OCI-LY1 (cell line): ENCODE results near the gene IDNK.
"Not testable (repeated sequence)": the region's sequence is repeated elsewhere in the genome, so short reads cannot be mapped to it uniquely, and the experiment has no call there.

Experiments
- H2AFZ ChIP-seq: fragments of 200-600 bp; sonication (generic), shearing (Covaris generic); 2 replicates; pipeline ENCODE4 v1.6.0; 2014; ENCODE audit warnings: antibody characterized with exemption, mild to moderate bottlenecking, low read length
- H3F3A ChIP-seq: fragments of 200-600 bp; sonication (generic), shearing (Covaris generic); 2 replicates; pipeline ENCODE4 v1.6.0; 2014; ENCODE audit warnings: mild to moderate bottlenecking, antibody characterized with exemption, low read length, moderate library complexity; ENCODE audit not compliant: insufficient read depth
- H3K27ac ChIP-seq: fragments of 200-600 bp; sonication (generic); 2 replicates; pipeline ENCODE4 v1.5.1; 2014; ENCODE audit warnings: low read length, mixed run types, mild to moderate bottlenecking, low read depth; ENCODE audit not compliant: poor library complexity, severe bottlenecking
- H3K27me3 ChIP-seq: fragments of 200-600 bp; sonication (generic); 2 replicates; pipeline ENCODE4 v1.6.0; 2014; ENCODE audit warnings: antibody characterized with exemption, mild to moderate bottlenecking, low read length, moderate library complexity; ENCODE audit not compliant: insufficient read depth
- H3K36me3 ChIP-seq: fragments of 200-600 bp; sonication (generic); 2 replicates; pipeline ENCODE4 v1.6.1; 2014; ENCODE audit warnings: mild to moderate bottlenecking, antibody characterized with exemption, low read length, moderate library complexity, mixed read lengths; ENCODE audit not compliant: insufficient read depth
- H3K4me1 ChIP-seq: fragments of 200-600 bp; sonication (generic); 2 replicates; pipeline ENCODE4 v1.5.1; 2014; ENCODE audit warnings: mild to moderate bottlenecking, low read length, moderate library complexity; ENCODE audit not compliant: insufficient read depth, severe bottlenecking
- H3K4me2 ChIP-seq: fragments of 200-600 bp; sonication (generic), shearing (Covaris generic); 2 replicates; pipeline ENCODE4 v1.6.1; 2014; ENCODE audit warnings: low read length
- H3K4me3 ChIP-seq: fragments of 200-600 bp; sonication (generic); 2 replicates; pipeline ENCODE4 v1.5.1; 2014; ENCODE audit warnings: low read length, low read depth, mild to moderate bottlenecking, mixed read lengths; ENCODE audit not compliant: poor library complexity, severe bottlenecking
- H3K79me2 ChIP-seq: fragments of 200-600 bp; shearing (Covaris generic); 2 replicates; pipeline ENCODE4 v1.6.1; 2016; ENCODE audit warnings: mixed run types, low read length, mixed read lengths; ENCODE audit not compliant: insufficient read depth
- H3K9ac ChIP-seq: fragments of 200-600 bp; sonication (generic), shearing (Covaris generic); 2 replicates; pipeline ENCODE4 v1.6.1; 2014; ENCODE audit warnings: mild to moderate bottlenecking, low read length, mixed read lengths
- H3K9me2 ChIP-seq: fragments of 200-600 bp; sonication (generic), shearing (Covaris generic); 2 replicates; pipeline ENCODE4 v1.6.1; 2014; ENCODE audit warnings: low read depth, mild to moderate bottlenecking, low read length, mixed read lengths
- H3K9me3 ChIP-seq: fragments of 200-600 bp; shearing (Covaris generic); 2 replicates; pipeline ENCODE4 v1.6.1; 2014; ENCODE audit warnings: low read length, mixed read lengths
- H4K20me1 ChIP-seq: fragments of 200-600 bp; sonication (generic), shearing (Covaris generic); 2 replicates; pipeline ENCODE4 v1.6.0; 2016; ENCODE audit warnings: mild to moderate bottlenecking, low read length; ENCODE audit not compliant: insufficient read depth
- EZH2 ChIP-seq: fragments of 200-600 bp; sonication (generic), shearing (Covaris generic); IDR thresholded peaks from 2 replicates; pipeline ENCODE4 v1.8.0; 2017; ENCODE audit warnings: borderline replicate concordance, mixed run types, mild to moderate bottlenecking, antibody characterized with exemption, low read length, moderate library complexity, mixed read lengths
- TF ChIP-seq, protein P1 (sequence below): fragments of 200-600 bp; sonication (generic), shearing (Covaris generic); IDR thresholded peaks from 2 replicates; pipeline ENCODE4 v1.5.1; 2017; ENCODE audit warnings: mild to moderate bottlenecking, antibody characterized with exemption, low read length, moderate library complexity, mixed read lengths

Gene IDNK

DNA sequence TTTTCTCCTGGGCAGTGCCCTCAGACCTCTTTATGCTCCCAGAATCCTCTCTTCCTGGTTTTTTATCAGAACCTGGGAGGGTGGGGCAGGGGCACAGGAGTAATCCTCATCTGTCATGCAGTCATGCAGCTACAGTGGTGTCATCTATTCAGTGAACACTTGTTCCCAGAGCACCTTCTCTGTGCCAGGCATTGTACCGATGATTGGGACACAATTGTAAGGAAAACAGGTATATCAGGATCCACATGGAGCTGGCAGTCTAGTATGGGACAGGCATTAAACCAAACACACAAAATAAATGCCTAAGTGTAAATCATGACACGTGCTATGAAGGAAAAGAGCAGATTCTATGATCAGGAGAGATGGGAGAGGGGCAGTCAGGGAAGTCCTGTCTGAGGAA, 21.5 kb upstream of the IDNK start:
- no peaks in the 10 kb centered on the region for H3K9me2 ChIP-seq
- H4K20me1 ChIP-seq = no peaks in the 10 kb centered on the region
- no peak overlapping the region for H2AFZ ChIP-seq
- no peak overlapping the region for H3K4me3 ChIP-seq
- H3K27ac ChIP-seq = no peak overlapping the region
- H3K27me3 ChIP-seq = no peaks in the 10 kb centered on the region
- H3K9me3 ChIP-seq = no peaks in the 10 kb centered on the region
- H3K4me2 ChIP-seq = no peak overlapping the region
- no peaks in the 10 kb centered on the region for H3K4me1 ChIP-seq
- no peaks in the 10 kb centered on the region for H3F3A ChIP-seq
- H3K9ac ChIP-seq = no peak overlapping the region
- H3K79me2 ChIP-seq = no peaks in the 10 kb centered on the region
- TF ChIP-seq, protein P1, sequence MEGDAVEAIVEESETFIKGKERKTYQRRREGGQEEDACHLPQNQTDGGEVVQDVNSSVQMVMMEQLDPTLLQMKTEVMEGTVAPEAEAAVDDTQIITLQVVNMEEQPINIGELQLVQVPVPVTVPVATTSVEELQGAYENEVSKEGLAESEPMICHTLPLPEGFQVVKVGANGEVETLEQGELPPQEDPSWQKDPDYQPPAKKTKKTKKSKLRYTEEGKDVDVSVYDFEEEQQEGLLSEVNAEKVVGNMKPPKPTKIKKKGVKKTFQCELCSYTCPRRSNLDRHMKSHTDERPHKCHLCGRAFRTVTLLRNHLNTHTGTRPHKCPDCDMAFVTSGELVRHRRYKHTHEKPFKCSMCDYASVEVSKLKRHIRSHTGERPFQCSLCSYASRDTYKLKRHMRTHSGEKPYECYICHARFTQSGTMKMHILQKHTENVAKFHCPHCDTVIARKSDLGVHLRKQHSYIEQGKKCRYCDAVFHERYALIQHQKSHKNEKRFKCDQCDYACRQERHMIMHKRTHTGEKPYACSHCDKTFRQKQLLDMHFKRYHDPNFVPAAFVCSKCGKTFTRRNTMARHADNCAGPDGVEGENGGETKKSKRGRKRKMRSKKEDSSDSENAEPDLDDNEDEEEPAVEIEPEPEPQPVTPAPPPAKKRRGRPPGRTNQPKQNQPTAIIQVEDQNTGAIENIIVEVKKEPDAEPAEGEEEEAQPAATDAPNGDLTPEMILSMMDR = no peak
- no peak for TF ChIP-seq EZH2
- H3K36me3 ChIP-seq = no peaks in the 10 kb centered on the region

DNA sequence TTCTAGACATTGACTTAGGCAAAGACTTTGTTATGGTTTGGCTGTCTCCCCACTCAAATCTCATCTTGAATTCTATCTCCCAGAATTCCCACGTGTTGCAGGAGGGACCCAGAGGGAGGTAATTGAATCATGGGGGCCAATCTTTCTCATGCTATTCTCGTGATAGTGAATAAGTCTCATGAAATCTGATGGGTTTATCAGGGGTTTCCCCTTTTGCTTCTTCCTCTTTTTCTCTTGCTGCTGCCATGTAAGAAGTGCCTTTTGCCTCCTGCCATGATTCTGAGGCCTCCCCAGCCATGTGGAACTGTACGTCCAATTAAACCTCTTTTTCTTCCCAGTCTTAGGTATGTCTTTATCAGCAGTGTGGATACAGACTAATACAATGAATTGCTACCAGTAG, 15.3 kb upstream of the IDNK start:
- not testable (repeated sequence) for H3K4me3 ChIP-seq

DNA sequence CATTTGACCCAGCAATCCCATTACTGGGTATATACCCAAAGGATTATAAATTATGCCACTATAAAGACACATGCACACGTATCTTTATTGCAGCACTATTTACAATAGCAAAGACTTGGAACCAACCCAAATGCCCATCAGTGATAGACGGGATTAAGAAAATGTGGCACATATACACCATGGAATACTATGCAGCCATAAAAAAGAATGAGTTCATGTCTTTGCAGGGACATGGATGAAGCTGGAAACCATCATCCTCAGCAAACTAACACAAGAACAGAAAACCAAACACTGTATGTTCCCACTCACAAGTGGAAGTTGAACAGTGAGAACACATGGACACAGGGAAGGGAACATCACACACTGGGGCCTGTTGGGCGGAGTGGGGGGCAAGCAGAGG, 9.6 kb upstream of the IDNK start:
- H3K4me1 ChIP-seq, H2AFZ ChIP-seq, H3K36me3 ChIP-seq, H3K4me3 ChIP-seq, H3K9me3 ChIP-seq, H3K4me2 ChIP-seq, H3K79me2 ChIP-seq, H3K9me2 ChIP-seq, H3K27ac ChIP-seq, H3F3A ChIP-seq, H3K27me3 ChIP-seq, H3K9ac ChIP-seq, H4K20me1 ChIP-seq: not testable (repeated sequence)

More for the DNA sequence above, 15.3 kb upstream of the IDNK start:
- H3K4me1 ChIP-seq, H3F3A ChIP-seq, H3K9ac ChIP-seq, H3K9me2 ChIP-seq, H3K4me2 ChIP-seq, H3K36me3 ChIP-seq, H4K20me1 ChIP-seq, H3K27ac ChIP-seq, H2AFZ ChIP-seq, H3K27me3 ChIP-seq, H3K79me2 ChIP-seq, H3K9me3 ChIP-seq: not testable (repeated sequence)

DNA sequence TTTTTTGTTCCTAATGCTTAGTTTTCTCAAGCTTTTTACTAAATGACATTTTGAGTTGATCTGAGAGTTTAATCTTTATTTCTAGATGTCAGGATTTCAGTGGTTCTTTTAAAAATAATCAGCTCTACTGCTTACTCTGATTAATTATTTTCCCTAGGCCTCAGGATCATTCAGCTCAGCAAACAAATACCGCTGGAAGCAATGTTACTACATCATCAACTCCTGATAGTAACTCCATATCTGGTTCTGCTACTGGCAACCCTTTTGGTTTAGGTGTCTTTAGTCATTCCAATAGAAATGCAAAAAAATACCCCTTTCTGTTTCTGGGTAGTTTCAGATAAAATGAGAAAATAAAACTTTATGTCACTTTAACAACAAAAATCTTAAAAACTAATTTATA, 5.6 kb upstream of the IDNK start:
- H3K36me3 ChIP-seq = no peaks in the 10 kb centered on the region
- no peaks in the 10 kb centered on the region for H3F3A ChIP-seq
- H3K27ac ChIP-seq = no peak overlapping the region
- no peak overlapping the region for H2AFZ ChIP-seq
- TF ChIP-seq, protein P1 = no peak
- TF ChIP-seq EZH2 = no peak
- no peaks in the 10 kb centered on the region for H3K9me3 ChIP-seq
- H3K9ac ChIP-seq = no peak overlapping the region
- H3K4me3 ChIP-seq = no peak overlapping the region
- no peaks in the 10 kb centered on the region for H3K9me2 ChIP-seq
- no peaks in the 10 kb centered on the region for H3K27me3 ChIP-seq
- no peaks in the 10 kb centered on the region for H3K79me2 ChIP-seq
- H3K4me1 ChIP-seq = peaks cover 6% of the 10 kb centered on the region
- H3K4me2 ChIP-seq = no peak overlapping the region
- H4K20me1 ChIP-seq = no peaks in the 10 kb centered on the region
